Body of pancreas (tissue), 4 donors: ENCODE results near the gene ATG16L1. TPM values are rescaled to one million over a fixed set of nuclear protein-coding genes. Genes with fewer than 3 reads are reported as not detected.

Experiments
- ATAC-seq: fragments of 150-250 bp; one replicate; pipeline ENCODE4 v1.9.1; 2016
- DNase-seq, 4 donors: peaks; one replicate each; pipeline ENCODE4 v3.0.0-alpha.2; 2019
- H3K27ac ChIP-seq, 4 donors: fragments of 200-600 bp; sonication (generic); 1 replicate in 3 of 4; 2 replicates in 1 of 4; pipeline versions ENCODE4 v1.5.1 to v1.6.1; 2016 to 2019; ENCODE audit warnings: mild to moderate bottlenecking in 1 of 4, mixed read lengths in 1 of 4, moderate library complexity in 1 of 4
- H3K27me3 ChIP-seq, 2 donors: fragments of 200-600 bp; sonication (generic); one replicate each; pipeline ENCODE4 v1.6.0; 2016; ENCODE audit warnings: mild to moderate bottlenecking in 1 of 2
- H3K36me3 ChIP-seq, 2 donors: fragments of 200-600 bp; sonication (generic); replicated peaks in 1 of 2; 2 replicates each; pipeline ENCODE4 v1.5.1; 2016; ENCODE audit warnings: low read depth in 2 of 2; ENCODE audit not compliant: insufficient read depth in 1 of 2
- H3K4me1 ChIP-seq: fragments of 200-600 bp; sonication (generic); one replicate; pipeline ENCODE4 v1.6.0; 2016
- H3K4me3 ChIP-seq, 2 donors: fragments of 200-600 bp; sonication (generic); 1 replicate in 1 of 2; 2 replicates in 1 of 2; pipeline ENCODE4 v1.5.1; 2016 to 2019
- H3K9me3 ChIP-seq, 3 donors: fragments of 200-600 bp; sonication (generic); 1 replicate in 2 of 3; 2 replicates in 1 of 3; pipeline ENCODE4 v1.5.1; 2016
- POLR2A ChIP-seq, 3 donors: fragments of 450-650 bp; IDR thresholded peaks; one replicate each; pipeline ENCODE4 v1.6.1; 2016; ENCODE audit warnings: antibody characterized with exemption in 3 of 3, mild to moderate bottlenecking in 2 of 3
- WGBS, 2 donors: methylation state at CpG; one replicate each; pipeline ENCODE4 v1.1.5; 2017; 5-methylcytosine and 5-hydroxymethylcytosine counted together
- intact Hi-C: fragments of 100-400 bp; cut with DNase I; formaldehyde crosslinking; loops from one replicate; pipeline ENCODE4 v1.15.1; 2023
- total RNA-seq, 2 donors: library from RNA; depleted of rRNA; stranded (reverse); fragments of >200 nt; gene quantifications; one replicate each; pipeline ENCODE4 v1.1.0, GENCODE V29; 2016
- TF ChIP-seq, protein P1 (sequence below), 7 experiments: fragments of 450-650 bp in 4 of 7; fragments of 200-600 bp in 3 of 7; sonication (generic) in 3 of 7; IDR thresholded peaks; one replicate each; pipeline ENCODE4 v1.5.1; 2016 to 2019; ENCODE audit warnings: antibody characterized with exemption in 7 of 7

The ATG16L1 gene
- total RNA-seq, 2 donors from 2014 or later = 23.7 to 29.1 TPM

DNA sequence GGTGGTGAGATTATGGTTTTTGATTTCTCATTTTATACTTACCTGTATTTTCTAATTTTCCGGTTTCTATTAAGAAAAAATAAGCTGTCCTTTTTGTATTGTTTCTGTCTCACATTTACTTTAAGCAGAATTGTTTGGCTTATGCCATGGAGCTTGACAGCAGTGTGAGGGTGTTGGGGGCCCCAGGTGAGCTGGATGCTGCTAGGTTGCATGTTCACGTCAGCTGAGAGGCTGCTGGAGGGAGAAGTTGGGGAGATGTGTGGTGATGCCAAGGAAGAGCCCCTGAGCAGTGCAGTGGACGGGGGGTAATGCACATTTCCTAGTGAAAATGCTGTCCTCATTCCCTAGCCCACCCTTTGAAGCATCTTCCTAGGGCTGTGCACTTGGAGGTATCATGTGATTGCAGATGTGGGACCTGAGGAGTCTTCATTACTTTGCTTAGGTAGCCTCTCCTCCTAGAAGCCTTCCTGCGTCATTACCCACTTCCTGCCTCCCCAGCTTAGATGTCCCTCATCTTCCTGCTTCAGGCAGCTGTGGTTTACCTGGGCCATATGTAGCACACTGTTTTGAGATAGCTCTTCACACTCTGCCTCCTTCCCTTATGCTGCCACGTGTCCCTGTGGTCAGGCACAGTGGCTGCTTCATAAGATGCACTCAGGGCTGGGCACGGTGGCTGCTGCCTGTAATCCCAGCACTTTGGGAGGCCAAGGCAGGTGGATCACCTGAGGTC is 16.2 kb downstream of the ATG16L1 start:
- peak in 2 of 4 donors; percentile 17 to 34 for DNase-seq
- Histone ChIP-seq H3K4me1 (peaks cover 22% of the 10 kb centered on the region), H3K27ac (no peak overlapping the region), H3K27me3 (no peaks in the 10 kb centered on the region), H3K9me3 (no peaks in the 10 kb centered on the region), H3K4me3 (no peak overlapping the region), H3K36me3 (peaks cover 11 to 36% of the 10 kb centered on the region in 2 donors)
- TF ChIP-seq, protein P1, sequence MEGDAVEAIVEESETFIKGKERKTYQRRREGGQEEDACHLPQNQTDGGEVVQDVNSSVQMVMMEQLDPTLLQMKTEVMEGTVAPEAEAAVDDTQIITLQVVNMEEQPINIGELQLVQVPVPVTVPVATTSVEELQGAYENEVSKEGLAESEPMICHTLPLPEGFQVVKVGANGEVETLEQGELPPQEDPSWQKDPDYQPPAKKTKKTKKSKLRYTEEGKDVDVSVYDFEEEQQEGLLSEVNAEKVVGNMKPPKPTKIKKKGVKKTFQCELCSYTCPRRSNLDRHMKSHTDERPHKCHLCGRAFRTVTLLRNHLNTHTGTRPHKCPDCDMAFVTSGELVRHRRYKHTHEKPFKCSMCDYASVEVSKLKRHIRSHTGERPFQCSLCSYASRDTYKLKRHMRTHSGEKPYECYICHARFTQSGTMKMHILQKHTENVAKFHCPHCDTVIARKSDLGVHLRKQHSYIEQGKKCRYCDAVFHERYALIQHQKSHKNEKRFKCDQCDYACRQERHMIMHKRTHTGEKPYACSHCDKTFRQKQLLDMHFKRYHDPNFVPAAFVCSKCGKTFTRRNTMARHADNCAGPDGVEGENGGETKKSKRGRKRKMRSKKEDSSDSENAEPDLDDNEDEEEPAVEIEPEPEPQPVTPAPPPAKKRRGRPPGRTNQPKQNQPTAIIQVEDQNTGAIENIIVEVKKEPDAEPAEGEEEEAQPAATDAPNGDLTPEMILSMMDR (IDR thresholded peaks at IDR 0.05) = no peak
- no peak for TF ChIP-seq POLR2A (IDR thresholded peaks at IDR 0.05)
- 85 to 92% methylated on average over 6 of the region's 6 CpGs for WGBS, 2 donors
- ATAC-seq = no peak
- intact Hi-C loops = no loop called here

DNA sequence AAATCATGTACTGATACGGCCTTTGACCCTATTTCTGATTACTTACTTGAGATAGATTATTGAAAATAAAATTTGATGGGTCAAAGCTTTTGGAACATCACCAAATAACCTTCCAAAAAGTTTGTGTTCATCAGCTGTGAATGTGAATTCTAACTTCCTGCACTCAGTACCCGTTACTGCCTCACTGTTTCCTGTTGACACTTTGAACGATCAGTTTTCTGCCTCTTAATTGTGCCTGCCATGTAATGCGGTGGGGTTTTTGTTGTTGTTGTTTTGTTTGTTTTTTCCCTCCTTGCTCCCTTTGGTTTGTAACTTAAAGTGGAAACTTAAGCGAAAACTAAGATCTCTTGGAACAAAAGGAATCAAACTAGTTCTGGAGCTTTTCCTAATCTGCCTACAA is 18.9 kb downstream of the ATG16L1 start:
- Histone ChIP-seq H3K27ac (no peak overlapping the region), H3K27me3 (no peaks in the 10 kb centered on the region), H3K36me3 (peaks cover 14 to 28% of the 10 kb centered on the region in 2 donors), H3K4me1 (peaks cover 22% of the 10 kb centered on the region), H3K9me3 (no peaks in the 10 kb centered on the region), H3K4me3 (no peak overlapping the region)
- DNase-seq (no peak), ATAC-seq (no peak)
- TF ChIP-seq POLR2A (IDR thresholded peaks at IDR 0.05) = no peak
- TF ChIP-seq, protein P1 (IDR thresholded peaks at IDR 0.05) = no peak
- WGBS, 2 donors = 70 to 82% methylated on average over 5 of the region's 5 CpGs
- intact Hi-C loops = no loop called here

DNA sequence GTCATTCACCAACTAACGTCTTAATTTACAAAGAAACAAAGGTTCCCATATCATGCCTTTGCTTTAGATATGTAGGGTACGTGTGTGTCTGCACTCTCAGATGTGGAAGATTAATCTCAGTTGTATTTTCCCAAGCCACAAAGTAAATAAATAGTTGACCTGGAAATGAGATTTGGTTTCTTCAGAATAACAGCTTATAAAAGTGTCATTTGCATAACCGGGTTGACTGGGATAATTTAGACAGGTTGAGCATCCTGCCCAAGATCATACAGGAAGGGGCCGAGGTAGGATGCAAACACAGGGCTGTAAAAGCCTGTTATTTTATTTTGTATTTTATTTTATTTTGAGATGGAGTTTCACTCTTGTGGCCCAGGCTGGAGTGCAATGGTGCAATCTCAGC is 19.5 kb downstream of the ATG16L1 start:
- H3K4me1 ChIP-seq = peaks cover 22% of the 10 kb centered on the region
- intact Hi-C loops = no loop called here
- no peaks in the 10 kb centered on the region for H3K9me3 ChIP-seq
- TF ChIP-seq, protein P1 (IDR thresholded peaks at IDR 0.05) = no peak
- no peak for TF ChIP-seq POLR2A (IDR thresholded peaks at IDR 0.05)
- no peak overlapping the region for H3K4me3 ChIP-seq
- DNase-seq (no peak), ATAC-seq (no peak)
- 48 to 60% methylated on average over 4 of the region's 4 CpGs for WGBS, 2 donors
- H3K27me3 ChIP-seq = no peaks in the 10 kb centered on the region
- peak overlapping the region in 3 of 4 donors; percentile 16 to 69 (median 43) for H3K27ac ChIP-seq
- H3K36me3 ChIP-seq = peaks cover 17 to 26% of the 10 kb centered on the region in 2 donors

DNA sequence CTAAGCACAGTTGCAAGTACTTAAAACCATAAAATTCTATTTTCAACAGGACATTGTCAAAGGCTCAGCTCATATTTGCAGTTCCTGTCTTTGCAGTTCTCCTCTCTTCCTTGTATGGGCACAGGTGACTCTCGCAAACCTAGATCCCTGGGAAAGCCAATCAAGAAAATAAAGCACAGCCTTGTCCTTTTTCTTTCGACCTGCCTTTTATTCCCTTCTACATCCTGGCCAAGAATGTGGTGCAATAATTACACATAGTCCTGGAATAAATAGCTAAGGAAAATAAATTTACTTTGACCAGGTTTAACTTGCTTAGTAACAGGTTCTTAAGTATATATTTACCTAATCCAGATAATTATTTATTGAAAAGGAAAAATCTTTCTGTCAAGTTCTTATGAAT is 20.2 kb downstream of the ATG16L1 start:
- peak overlapping the region; percentile 16 to 69 (median 33) for H3K27ac ChIP-seq
- TF ChIP-seq, protein P1 (IDR thresholded peaks at IDR 0.05) = no peak
- no peak for TF ChIP-seq POLR2A (IDR thresholded peaks at IDR 0.05)
- no peak overlapping the region for H3K4me3 ChIP-seq
- DNase-seq (peak in 1 of 4 donors; percentile 21), ATAC-seq (peak; percentile 78)
- peaks cover 22% of the 10 kb centered on the region for H3K4me1 ChIP-seq
- no peaks in the 10 kb centered on the region for H3K27me3 ChIP-seq
- no peaks in the 10 kb centered on the region for H3K9me3 ChIP-seq
- intact Hi-C loops = no loop called here
- WGBS, 2 donors = 17 to 18% methylated on average over 2 of the region's 2 CpGs
- peaks cover 17 to 27% of the 10 kb centered on the region in 2 donors for H3K36me3 ChIP-seq

DNA sequence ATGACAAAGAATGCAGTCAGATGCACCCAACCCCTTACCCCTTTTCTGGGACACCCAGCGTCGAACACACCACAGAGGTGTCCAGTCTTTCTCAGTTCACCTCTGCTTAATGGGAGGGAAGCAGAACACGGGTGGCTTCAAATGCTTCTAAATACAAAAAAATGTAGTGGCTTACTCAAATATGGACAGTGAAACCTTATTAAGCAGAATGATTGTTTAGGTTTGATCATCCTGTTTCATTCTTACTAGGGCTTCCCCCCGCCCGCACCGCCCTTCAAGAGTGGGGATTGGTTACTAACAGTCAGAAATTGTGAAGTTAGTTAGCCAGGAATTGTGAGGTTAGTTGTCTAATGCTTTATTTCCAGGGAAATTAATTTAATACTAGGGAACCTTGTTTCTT is 21.6 kb downstream of the ATG16L1 start:
- Histone ChIP-seq H3K4me3 (no peak overlapping the region), H3K36me3 (peaks cover 17 to 25% of the 10 kb centered on the region in 2 donors), H3K9me3 (no peaks in the 10 kb centered on the region), H3K27me3 (no peaks in the 10 kb centered on the region), H3K4me1 (peaks cover 22% of the 10 kb centered on the region), H3K27ac (no peak overlapping the region)
- WGBS, 2 donors = 92% methylated on average over 6 of the region's 6 CpGs
- ATAC-seq (no peak), DNase-seq (no peak)
- intact Hi-C loops = no loop called here
- TF ChIP-seq, protein P1 (IDR thresholded peaks at IDR 0.05) = no peak
- TF ChIP-seq POLR2A (IDR thresholded peaks at IDR 0.05) = no peak
